SK-N-SH (cell line): ENCODE data around the gene ZNF784. TPM values are rescaled to one million over a fixed set of nuclear protein-coding genes. Genes with fewer than 3 reads are reported as not detected.

Experiments
- CTCF ChIA-PET: fragments of 300-600, 350-600 bp; formaldehyde crosslinking; extraction: SDS; loops from one replicate; lab custom pipeline; 2021; lab: Yijun Ruan, JAX
- POLR2A ChIA-PET: fragments of 350-600 bp; sonication (Branson Sonifier 250); formaldehyde crosslinking; extraction: SDS; loops from one replicate; lab custom pipeline; 2020; ENCODE audit warnings: antibody characterized with exemption, inconsistent platforms; lab: Yijun Ruan, JAX
- DNase-seq: peaks from one replicate; pipeline ENCODE4 v3.0.0; 2012
- H2AFZ ChIP-seq: fragments of 200-600 bp; sonication (generic); 2 replicates; pipeline ENCODE4 v1.8.1; 2016; ENCODE audit warnings: antibody characterized with exemption, mild to moderate bottlenecking, low read depth
- H3F3A ChIP-seq: fragments of 200-600 bp; sonication (generic); replicated peaks from 2 replicates; pipeline ENCODE3; 2016; ENCODE audit warnings: antibody characterized with exemption, mild to moderate bottlenecking; ENCODE audit not compliant: insufficient read depth
- H3K27ac ChIP-seq, 2 experiments: fragments of 200-500 bp in 1 of 2; fragments of 200-600 bp in 1 of 2; sonication (Bioruptor generic) in 1 of 2; sonication (generic), shearing (Covaris generic) in 1 of 2; 2 replicates each; pipeline versions ENCODE4 v1.5.1 to v1.6.1; 2014 to 2016; ENCODE audit warnings: low read depth in 2 of 2, inconsistent platforms in 1 of 2, low read length in 1 of 2, mild to moderate bottlenecking in 1 of 2, mixed read lengths in 1 of 2
- H3K27me3 ChIP-seq: fragments of 200-600 bp; sonication (generic), shearing (Covaris generic); 2 replicates; pipeline ENCODE4 v1.6.1; 2016; ENCODE audit warnings: mixed run types; ENCODE audit not compliant: insufficient read depth
- H3K36me3 ChIP-seq, 2 experiments: fragments of 200-500 bp in 1 of 2; fragments of 200-600 bp in 1 of 2; sonication (Bioruptor generic) in 1 of 2; sonication (generic) in 1 of 2; replicated peaks in 1 of 2; 2 replicates each; pipeline versions ENCODE3 to v1.5.1; 2014 to 2016; ENCODE audit warnings: low read length in 1 of 2, mild to moderate bottlenecking in 1 of 2; ENCODE audit not compliant: insufficient read depth in 2 of 2, control insufficient read depth in 1 of 2
- H3K4me1 ChIP-seq, 2 experiments: fragments of 200-500 bp in 1 of 2; fragments of 200-600 bp in 1 of 2; sonication (Bioruptor generic) in 1 of 2; sonication (generic), shearing (Covaris generic) in 1 of 2; 2 replicates each; pipeline versions ENCODE4 v1.5.1 to v1.6.1; 2014 to 2016; ENCODE audit warnings: low read depth in 1 of 2, low read length in 1 of 2, mixed run types in 1 of 2; ENCODE audit not compliant: insufficient read depth in 2 of 2, control insufficient read depth in 1 of 2
- H3K4me2 ChIP-seq: fragments of 200-600 bp; sonication (generic), shearing (Covaris generic); 2 replicates; pipeline ENCODE4 v1.6.1; 2017; ENCODE audit warnings: mixed run types
- H3K4me3 ChIP-seq, 2 experiments: fragments of 200-500 bp in 1 of 2; fragments of 200-600 bp in 1 of 2; sonication (Bioruptor generic) in 1 of 2; sonication (generic), shearing (Covaris generic) in 1 of 2; 2 replicates each; pipeline versions ENCODE4 v1.5.1 to v1.8.1; 2014 to 2016; ENCODE audit warnings: low read depth in 2 of 2, inconsistent platforms in 1 of 2, low read length in 1 of 2, mild to moderate bottlenecking in 1 of 2, mixed read lengths in 1 of 2, moderate library complexity in 1 of 2
- H3K79me2 ChIP-seq: fragments of 200-600 bp; sonication (generic); 2 replicates; pipeline ENCODE4 v1.8.1; 2017; ENCODE audit warnings: mild to moderate bottlenecking; ENCODE audit not compliant: insufficient read depth
- H3K9ac ChIP-seq: fragments of 200-600 bp; sonication (generic); 2 replicates; pipeline ENCODE4 v1.6.1; 2017; ENCODE audit warnings: mixed run types
- H3K9me2 ChIP-seq: fragments of 200-600 bp; sonication (generic); 2 replicates; pipeline ENCODE4 v1.6.1; 2017; ENCODE audit warnings: mixed run types
- H3K9me3 ChIP-seq: fragments of 200-600 bp; sonication (generic); 2 replicates; pipeline ENCODE4 v1.6.1; 2017; ENCODE audit warnings: mixed run types, mild to moderate bottlenecking, moderate library complexity
- H4K20me1 ChIP-seq: fragments of 200-600 bp; sonication (generic); 2 replicates; pipeline ENCODE4 v1.6.1; 2017; ENCODE audit warnings: mild to moderate bottlenecking, mixed run types; ENCODE audit not compliant: insufficient read depth
- CTCF ChIP-seq: fragments of 200-600 bp; sonication (generic); IDR thresholded peaks from 2 replicates; pipeline ENCODE4 v1.6.1; 2017; ENCODE audit warnings: antibody characterized with exemption, mild to moderate bottlenecking, moderate library complexity
- EP300 ChIP-seq, 2 experiments: IDR thresholded peaks; 2 replicates each; pipeline versions ENCODE4 v1.4.0 to v1.6.1; 2012; ENCODE audit warnings: borderline replicate concordance in 1 of 2, low read depth in 1 of 2, low read length in 1 of 2
- FOSL2 ChIP-seq: IDR thresholded peaks from 2 replicates; pipeline ENCODE4 v1.4.0; 2012; ENCODE audit warnings: low read depth, mild to moderate bottlenecking, moderate library complexity, borderline replicate concordance
- FOXJ3 ChIP-seq: sonication (generic); formaldehyde crosslinking; IDR thresholded peaks from 2 replicates; pipeline ENCODE4 v1.5.1; 2020; ENCODE audit warnings: mild to moderate bottlenecking, missing genetic modification reagents
- FOXM1 ChIP-seq: IDR thresholded peaks from 2 replicates; pipeline ENCODE4 v1.4.0; 2012; ENCODE audit warnings: low read depth, mild to moderate bottlenecking
- GABPA ChIP-seq: IDR thresholded peaks from 2 replicates; pipeline ENCODE4 v1.4.0; 2012; ENCODE audit warnings: low read depth, mild to moderate bottlenecking
- MAX ChIP-seq: IDR thresholded peaks from 2 replicates; pipeline ENCODE4 v1.4.0; 2012; ENCODE audit warnings: low read depth
- MXI1 ChIP-seq: IDR thresholded peaks from 2 replicates; pipeline ENCODE4 v1.6.1; 2012; ENCODE audit warnings: mild to moderate bottlenecking, low read depth, low read length, improper control_type of control experiment
- POLR2AphosphoS5 ChIP-seq: IDR thresholded peaks from 2 replicates; pipeline ENCODE4 v1.6.1; 2012; ENCODE audit warnings: low read depth, low read length
- RAD21 ChIP-seq: IDR thresholded peaks from 2 replicates; pipeline ENCODE4 v1.6.1; 2012; ENCODE audit warnings: mild to moderate bottlenecking, low read length
- RCOR1 ChIP-seq: fragments of 150-350 bp; IDR thresholded peaks from 2 replicates; pipeline ENCODE4 v1.6.1; 2017; ENCODE audit warnings: antibody characterized with exemption, low read length
- RFX5 ChIP-seq: IDR thresholded peaks from 2 replicates; pipeline ENCODE4 v1.6.1; 2012; ENCODE audit warnings: mild to moderate bottlenecking, improper control_type of control experiment, low read length
- RXRA ChIP-seq: IDR thresholded peaks from 2 replicates; pipeline ENCODE4 v1.4.0; 2012; ENCODE audit warnings: low read depth, mild to moderate bottlenecking, borderline replicate concordance
- SIN3A ChIP-seq: IDR thresholded peaks from 2 replicates; pipeline ENCODE4 v1.6.1; 2012; ENCODE audit warnings: low read depth, mild to moderate bottlenecking, low read length, moderate library complexity, borderline replicate concordance
- USF1 ChIP-seq: IDR thresholded peaks from 2 replicates; pipeline ENCODE4 v1.4.0; 2012; ENCODE audit warnings: low read depth, borderline replicate concordance
- USF2 ChIP-seq: fragments of 150-350 bp; IDR thresholded peaks from 2 replicates; pipeline ENCODE4 v1.6.1; 2017; ENCODE audit warnings: antibody characterized with exemption, low read length, low read depth, borderline replicate concordance
- YY1 ChIP-seq: IDR thresholded peaks from 2 replicates; pipeline ENCODE4 v1.4.0; 2012; ENCODE audit warnings: low read depth, mild to moderate bottlenecking
- ZBTB33 ChIP-seq: IDR thresholded peaks from 2 replicates; pipeline ENCODE4 v1.4.0; 2012; ENCODE audit warnings: low read depth, borderline replicate concordance
- WGBS: methylation state at CpG from one replicate; pipeline ENCODE4 v1.1.6; 2017; ENCODE audit warnings: low lambda C conversion rate; 5-methylcytosine and 5-hydroxymethylcytosine counted together
- polyA plus RNA-seq, 3 experiments: library from polyadenylated mRNA; depleted of rRNA; stranded (reverse); fragments of >200 nt; gene quantifications; 2 replicates each; pipeline ENCODE4 v1.2.3, GENCODE V29; 2012

The ZNF784 gene
- polyA plus RNA-seq, 1 of the 3 experiments (the other 2 are of a cell fraction): 5.5 TPM

GRCh38 chr19:55606471-55606787 lies 17.9 kb downstream of the ZNF784 start:
- H2AFZ ChIP-seq: no peak overlapping the region
- H3K27me3 ChIP-seq: no peaks in the 10 kb centered on the region
- ChIA-PET CTCF (interaction anchor here (0.6 to 3.5 kb wide), 23 partner anchors 12 to 379 kb away, joined by 3 to 31 read pairs (median 4); partner anchors contain the start of genes ZNF579, ZNF581, ZNF628 and ZNF784), POLR2A (interaction anchor here (0.8 to 2.0 kb wide), 5 partner anchors 12 to 120 kb away, joined by 3 to 10 read pairs (median 3); partner anchors contain the start of genes ZNF579 and ZNF784)
- peaks cover 35% of the 10 kb centered on the region; the same call in 1 of the 2 replicates for H4K20me1 ChIP-seq
- peaks cover 61% of the 10 kb centered on the region for H3K79me2 ChIP-seq
- TF ChIP-seq GABPA (no peak), EP300 (IDR thresholded peaks at IDR 0.05; ENCODE audit: borderline replicate concordance in 1 of 2, low read depth in 1 of 2, low read length in 1 of 2) (0 out of 4 replicates have a peak, but pooled peaks of 1 of the 2 experiments have one; percentile 16)
- DNase-seq: no peak
- H3K4me1 ChIP-seq: peaks cover 3 to 12% of the 10 kb centered on the region in 2 experiments; a peak in 3 of 4 replicates
- H3K27ac ChIP-seq: peak overlapping the region; percentile 56 to 95; a peak in 3 of 4 replicates
- H3F3A ChIP-seq: peaks cover 18% of the 10 kb centered on the region
- 18% methylated on average over 12 of the region's 12 CpGs for WGBS
- peak overlapping the region; percentile 88 to 93 for H3K4me3 ChIP-seq
- no peaks in the 10 kb centered on the region for H3K9me3 ChIP-seq
- H3K36me3 ChIP-seq: peaks cover 12 to 24% of the 10 kb centered on the region in 2 experiments
- H3K4me2 ChIP-seq: peak overlapping the region; percentile 86
- no peaks in the 10 kb centered on the region for H3K9me2 ChIP-seq
- peak overlapping the region; percentile 93 for H3K9ac ChIP-seq

- peak; percentile 82 for DNase-seq
- H4K20me1 ChIP-seq: peaks cover 35% of the 10 kb centered on the region; the same call in 1 of the 2 replicates
- under 1% methylated on average over 20 of the region's 44 CpGs for WGBS
- peak within 1 kb of the TSS; percentile 71 for H2AFZ ChIP-seq
- H3K79me2 ChIP-seq: peaks cover 61% of the 10 kb centered on the region
- peak within 1 kb of the TSS; percentile 93 for H3K9ac ChIP-seq
- H3K4me1 ChIP-seq: peaks cover 3 to 18% of the 10 kb centered on the region in 2 experiments; a peak in 3 of 4 replicates
- CTCF ChIA-PET: interaction anchor here (0.6 to 3.5 kb wide), 31 partner anchors 13 to 1665 kb away, joined by 3 to 31 read pairs (median 4); partner anchors contain the start of genes ZNF579, ZNF581, ZNF628 and ZNF784
- H3K4me2 ChIP-seq: peak within 1 kb of the TSS; percentile 96
- H3K9me2 ChIP-seq: no peaks in the 10 kb centered on the region
- POLR2A ChIA-PET: interaction anchor here (0.5 to 2.0 kb wide), 7 partner anchors 13 to 119 kb away, joined by 3 to 10 read pairs (median 3); partner anchors contain the start of genes ZNF579 and ZNF784
- H3K27me3 ChIP-seq: no peaks in the 10 kb centered on the region
- peaks cover 22% of the 10 kb centered on the region for H3F3A ChIP-seq
- H3K9me3 ChIP-seq: no peaks in the 10 kb centered on the region
- peak within 1 kb of the TSS; percentile 88 to 93 for H3K4me3 ChIP-seq
- peaks cover 9 to 24% of the 10 kb centered on the region in 2 experiments for H3K36me3 ChIP-seq
- H3K27ac ChIP-seq: peak within 1 kb of the TSS; percentile 95 to 97
- TF ChIP-seq GABPA (no peak), MAX (peak; percentile 57; the same call in 1 of the 2 replicates), USF2 (no peak), RXRA (no peak), USF1 (no peak), RAD21 (peak; percentile 76), RFX5 (peak; percentile 91), ZBTB33 (0 out of 2 replicates have a peak, but pooled peaks have one; percentile 0), RCOR1 (no peak), YY1 (no peak), SIN3A (0 out of 2 replicates have a peak, but pooled peaks have one; percentile 26), EP300 (IDR thresholded peaks at IDR 0.05; ENCODE audit: borderline replicate concordance in 1 of 2, low read depth in 1 of 2, low read length in 1 of 2) (no peak), CTCF (peak; percentile 81), FOXJ3 (CRISPR knock-in tag) (no peak), POLR2AphosphoS5 (no peak), FOSL2 (no peak), FOXM1 (no peak), MXI1 (peak; percentile 49; the same call in 1 of the 2 replicates)
Measured at GRCh38 chr19:55605637-55606470, 18.5 kb downstream of the ZNF784 start, which contains the start of gene ZNF865. Gene ZNF865, plus strand, starts transcription at chr19:55605647. Its CDS starts 7,972 bp downstream, at chr19:55613619.
